Stimulated activated CD4-positive, alpha-beta T cell treated with anti-CD3 and anti-CD28 coated beads, Interleukin-4, amount 100 ng/mL, for 24 hours (primary cell): ENCODE measurements around the gene OTOG.

Experiments used
- DNase-seq: peaks from one replicate; pipeline ENCODE4 v3.0.0-alpha.2; 2020

Gene OTOG

GRCh38 chr11:17634776-17635550 is 87.9 kb downstream of the OTOG start:
- no peak for DNase-seq

- DNase-seq: no peak
These were observed 88.5 kb downstream of the OTOG start for GRCh38 chr11:17635551-17635938.

GRCh38 chr11:17636721-17637120 is 89.7 kb downstream of the OTOG start:
- no peak for DNase-seq

GRCh38 chr11:17637901-17638300 is 90.8 kb downstream of the OTOG start:
- DNase-seq: no peak

GRCh38 chr11:17638311-17638710 is 91.3 kb downstream of the OTOG start:
- no peak for DNase-seq

GRCh38 chr11:17639091-17639490 is 92.0 kb downstream of the OTOG start:
- DNase-seq: no peak

GRCh38 chr11:17639781-17640180 is 92.7 kb downstream of the OTOG start:
- DNase-seq: no peak

- no peak for DNase-seq
These were observed 93.6 kb downstream of the OTOG start for GRCh38 chr11:17640493-17641164.

GRCh38 chr11:17641792-17642350 is 94.8 kb downstream of the OTOG start:
- DNase-seq: no peak

GRCh38 chr11:17642370-17642769 is 95.3 kb downstream of the OTOG start:
- no peak for DNase-seq

- no peak for DNase-seq
These were observed 95.9 kb downstream of the OTOG start for GRCh38 chr11:17642980-17643379.

GRCh38 chr11:17643506-17644405 is 96.7 kb downstream of the OTOG start:
- no peak for DNase-seq

GRCh38 chr11:17645190-17645970 is 98.3 kb downstream of the OTOG start:
- DNase-seq: no peak

GRCh38 chr11:17646451-17647145 is 99.5 kb downstream of the OTOG start:
- no peak for DNase-seq

GRCh38 chr11:17648528-17648927 is 101.5 kb downstream of the OTOG start:
- DNase-seq: no peak

GRCh38 chr11:17649261-17649660 is 102.2 kb downstream of the OTOG start:
- no peak for DNase-seq

- DNase-seq: no peak
These were observed 102.6 kb downstream of the OTOG start for GRCh38 chr11:17649696-17650095.

GRCh38 chr11:17650127-17650911 is 103.3 kb downstream of the OTOG start:
- no peak for DNase-seq

GRCh38 chr11:17651061-17651460 is 104.0 kb downstream of the OTOG start:
- DNase-seq: no peak

GRCh38 chr11:17651681-17652080 is 104.6 kb downstream of the OTOG start:
- DNase-seq: no peak

GRCh38 chr11:17652556-17652955 is 105.5 kb downstream of the OTOG start:
- no peak for DNase-seq
